IMR-90 (cell line): ENCODE data around the gene PPM1H. TPM values are rescaled to one million over a fixed set of nuclear protein-coding genes. Genes with fewer than 3 reads are reported as not detected.

Experiments used
- ATAC-seq: fragments of 200-7000 bp; cut with Tn5 transposase; 2 replicates; pipeline ENCODE4 v1.9.1; 2020; ENCODE audit warnings: low read depth, mild to moderate bottlenecking, moderate library complexity
- BruUV-seq: library from RNA; stranded (reverse); fragments of 400-500 nt; replicated peaks from 2 replicates; lab custom pipeline; 2021; lab: Mats Ljungman, UMichigan
- CTCF ChIA-PET: fragments of 300-600 bp; formaldehyde crosslinking; extraction: SDS; loops from one replicate; lab custom pipeline; 2021; ENCODE audit warnings: antibody characterized with exemption; lab: Yijun Ruan, JAX
- POLR2A ChIA-PET: fragments of 300-600 bp; sonication (Branson Sonifier 250); formaldehyde crosslinking; loops from one replicate; lab custom pipeline; 2022; ENCODE audit warnings: antibody characterized with exemption; ENCODE audit not compliant: unreplicated experiment; lab: Charles Lee
- DNase-seq: peaks from one replicate; pipeline ENCODE4 v3.0.0; 2013
- H2AFZ ChIP-seq: replicated peaks from 2 replicates; pipeline ENCODE3; 2013; ENCODE audit warnings: low read length, mild to moderate bottlenecking; ENCODE audit not compliant: poor library complexity
- H2AK5ac ChIP-seq: 2 replicates; pipeline ENCODE4 v1.6.1; 2013; ENCODE audit warnings: low read depth, low read length, inconsistent platforms
- H2AK9ac ChIP-seq: replicated peaks from 2 replicates; pipeline ENCODE3; 2013; ENCODE audit warnings: mild to moderate bottlenecking, low read depth, low read length, moderate library complexity; ENCODE audit not compliant: poor library complexity
- H2BK120ac ChIP-seq: 2 replicates; pipeline ENCODE4 v1.6.1; 2013; ENCODE audit warnings: low read depth, low read length, inconsistent platforms
- H2BK15ac ChIP-seq: 3 replicates; pipeline ENCODE4 v1.6.1; 2013; ENCODE audit warnings: low read depth, low read length, inconsistent platforms
- H2BK20ac ChIP-seq: 2 replicates; pipeline ENCODE4 v1.6.1; 2013; ENCODE audit warnings: low read depth, mild to moderate bottlenecking, inconsistent platforms, low read length, moderate library complexity
- H2BK5ac ChIP-seq: 2 replicates; pipeline ENCODE4 v1.6.1; 2013; ENCODE audit warnings: mild to moderate bottlenecking, low read depth, low read length, inconsistent platforms; ENCODE audit not compliant: poor library complexity, severe bottlenecking
- H3K14ac ChIP-seq: replicated peaks from 2 replicates; pipeline ENCODE4 v1.6.1; 2013; ENCODE audit warnings: low read depth, low read length, inconsistent platforms
- H3K18ac ChIP-seq: 2 replicates; pipeline ENCODE4 v1.6.1; 2013; ENCODE audit warnings: low read depth, low read length, control low read depth
- H3K23ac ChIP-seq: 2 replicates; pipeline ENCODE4 v1.6.1; 2013; ENCODE audit warnings: low read depth, low read length, inconsistent platforms
- H3K27ac ChIP-seq: 2 replicates; pipeline ENCODE4 v1.5.1; 2013; ENCODE audit warnings: mild to moderate bottlenecking, control low read depth, low read length; ENCODE audit not compliant: insufficient read depth
- H3K27me3 ChIP-seq: 2 replicates; pipeline ENCODE4 v1.6.1; 2013; ENCODE audit warnings: low read length; ENCODE audit not compliant: control insufficient read depth, insufficient read depth
- H3K36me3 ChIP-seq: 2 replicates; pipeline ENCODE4 v1.6.1; 2013; ENCODE audit warnings: low read length, mixed read lengths; ENCODE audit not compliant: control insufficient read depth, insufficient read depth
- H3K4ac ChIP-seq: 2 replicates; pipeline ENCODE4 v1.6.1; 2013; ENCODE audit warnings: low read depth, low read length, inconsistent platforms
- H3K4me1 ChIP-seq: 2 replicates; pipeline ENCODE4 v1.6.1; 2013; ENCODE audit warnings: low read length, mixed read lengths; ENCODE audit not compliant: control insufficient read depth, insufficient read depth
- H3K4me2 ChIP-seq: 2 replicates; pipeline ENCODE4 v1.6.1; 2013; ENCODE audit warnings: low read depth, mild to moderate bottlenecking, control low read depth, low read length, moderate library complexity
- H3K4me3 ChIP-seq: 2 replicates; pipeline ENCODE4 v1.5.1; 2013; ENCODE audit warnings: low read depth, mild to moderate bottlenecking, control low read depth, low read length, moderate library complexity; ENCODE audit not compliant: insufficient read depth
- H3K56ac ChIP-seq: 2 replicates; pipeline ENCODE4 v1.6.1; 2013; ENCODE audit warnings: low read length, inconsistent platforms; ENCODE audit not compliant: insufficient read depth; ENCODE audit errors: extremely low read depth
- H3K79me1 ChIP-seq, 2 experiments: 2 replicates each; pipeline ENCODE4 v1.6.1; 2013; ENCODE audit warnings: low read length in 2 of 2, inconsistent platforms in 1 of 2, low read depth in 1 of 2
- H3K9ac ChIP-seq: 2 replicates; pipeline ENCODE4 v1.6.1; 2013; ENCODE audit warnings: low read depth, low read length, control low read depth
- H3K9me1 ChIP-seq: 2 replicates; pipeline ENCODE4 v1.6.1; 2013; ENCODE audit warnings: low read length, inconsistent platforms; ENCODE audit not compliant: insufficient read depth
- H3K9me3 ChIP-seq: 2 replicates; pipeline ENCODE4 v1.6.1; 2013; ENCODE audit warnings: low read length; ENCODE audit not compliant: control insufficient read depth, insufficient read depth
- H4K20me1 ChIP-seq: 2 replicates; pipeline ENCODE4 v1.6.1; 2013; ENCODE audit warnings: low read length, inconsistent platforms; ENCODE audit not compliant: insufficient read depth
- H4K5ac ChIP-seq: 2 replicates; pipeline ENCODE4 v1.6.1; 2013; ENCODE audit warnings: mild to moderate bottlenecking, low read depth, low read length, control low read depth
- H4K8ac ChIP-seq, 2 experiments: 2 replicates each; pipeline ENCODE4 v1.6.1; 2013; ENCODE audit warnings: low read depth in 2 of 2, low read length in 2 of 2, control low read depth in 1 of 2, inconsistent platforms in 1 of 2
- H4K91ac ChIP-seq: 2 replicates; pipeline ENCODE4 v1.6.1; 2013; ENCODE audit warnings: low read depth, low read length, inconsistent platforms; ENCODE audit not compliant: insufficient read depth
- MAFK ChIP-seq: IDR thresholded peaks from 2 replicates; pipeline ENCODE4 v1.6.1; 2012; ENCODE audit warnings: low read depth, low read length, improper control_type of control experiment
- NFE2L2 ChIP-seq: fragments of 150-350 bp; IDR thresholded peaks from 2 replicates; pipeline ENCODE4 v1.6.1; 2016; ENCODE audit warnings: low read depth, mild to moderate bottlenecking, low read length
- SMC3 ChIP-seq: fragments of 150-350 bp; IDR thresholded peaks from 2 replicates; pipeline ENCODE4 v1.6.1; 2016; ENCODE audit warnings: low read depth, mild to moderate bottlenecking, antibody characterized with exemption, low read length, moderate library complexity
- WGBS, 2 experiments: methylation state at CpG; one replicate each; pipeline versions ENCODE4 v1.1.5 to v1.1.7; 2013; ENCODE audit warnings: missing lambda C conversion rate in 2 of 2; ENCODE audit not compliant: insufficient read length in 1 of 2; ENCODE audit errors: extremely low coverage in 2 of 2; 5-methylcytosine and 5-hydroxymethylcytosine counted together
- dilution Hi-C: fragments of 300-500 bp; cut with HindIII; formaldehyde crosslinking; loops from one replicate; pipeline ENCODE4 v1.14.3; 2018; ENCODE audit warnings: low sequenced_read_pairs; ENCODE audit not compliant: unreplicated experiment
- in situ Hi-C: fragments of 300-500 bp; cut with MboI; formaldehyde crosslinking; loops from 3 replicates; pipeline ENCODE4 v1.14.3; 2019; ENCODE audit warnings: low sequenced_read_pairs, inconsistent platforms, mixed read lengths
- intact Hi-C: fragments of 100-400 bp; cut with micrococcal nuclease; formaldehyde crosslinking; loops from 2 replicates; pipeline ENCODE4 v1.10.0; 2022
- polyA plus RNA-seq, 3 experiments: library from polyadenylated mRNA; depleted of rRNA; stranded (reverse); fragments of >200 nt; gene quantifications; 2 replicates each; pipeline ENCODE4 v1.2.3, GENCODE V29; 2012; ENCODE audit warnings: low replicate concordance in 1 of 3
- total RNA-seq: library from RNA; depleted of rRNA; stranded (reverse); fragments of >200 nt; gene quantifications from 2 replicates; pipeline ENCODE4 v1.2.3, GENCODE V29; 2012

The PPM1H gene
- total and polyA plus RNA-seq, 2 of the 4 experiments (the other 2 are of a cell fraction): 0.14 to 0.18 TPM

GRCh38 chr12:62803756-62804155, 131.2 kb downstream of the PPM1H start:
- H2BK20ac ChIP-seq: no peak overlapping the region
- no peaks in the 10 kb centered on the region for H3K36me3 ChIP-seq
- CTCF ChIA-PET: interaction anchor here (1.7 to 2.0 kb wide), 2 partner anchors 9 to 265 kb away, joined by 6 to 9 read pairs; no protein-coding TSS in a partner anchor
- no peak overlapping the region for H4K8ac ChIP-seq
- no peak overlapping the region for H2AFZ ChIP-seq
- H2BK120ac ChIP-seq: no peak overlapping the region
- intact Hi-C loops (loop anchor here (1.0 kb wide), 1 partner anchor 266 kb away; no protein-coding TSS in a partner anchor), in situ Hi-C loops (no loop called here), dilution Hi-C loops (no loop called here)
- no peaks in the 10 kb centered on the region for H3K9me3 ChIP-seq
- POLR2A ChIA-PET: interaction anchor here (0.6 kb wide), 1 partner anchor 1150 kb away, joined by 5 read pairs; no protein-coding TSS in a partner anchor
- no peak overlapping the region for H4K5ac ChIP-seq
- H3K4ac ChIP-seq: no peak overlapping the region
- no peaks in the 10 kb centered on the region for H4K20me1 ChIP-seq
- TF ChIP-seq SMC3 (no peak), MAFK (no peak), NFE2L2 (no peak)
- no peak overlapping the region for H3K18ac ChIP-seq
- no peaks in the 10 kb centered on the region for H3K4me1 ChIP-seq
- no peak overlapping the region for H3K56ac ChIP-seq
- H3K9me1 ChIP-seq: no peaks in the 10 kb centered on the region
- H3K4me3 ChIP-seq: no peak overlapping the region
- H3K27ac ChIP-seq: no peak overlapping the region
- H2BK5ac ChIP-seq: no peak overlapping the region
- no peak overlapping the region for H3K9ac ChIP-seq
- H3K4me2 ChIP-seq: no peak overlapping the region
- H2BK15ac ChIP-seq: no peak overlapping the region
- no peak overlapping the region for H3K14ac ChIP-seq
- H3K27me3 ChIP-seq: peaks cover 10% of the 10 kb centered on the region
- ATAC-seq: no peak
- no peak for DNase-seq
- BruUV-seq: no TSS peak
- H2AK5ac ChIP-seq: no peak overlapping the region
- no peaks in the 10 kb centered on the region for H3K79me1 ChIP-seq
- no CpG with 5 or more reads among the region's 2 CpGs for WGBS, 2 experiments
- H3K23ac ChIP-seq: no peak overlapping the region
- H4K91ac ChIP-seq: no peak overlapping the region
- H2AK9ac ChIP-seq: no peak overlapping the region
